Activated CD8-positive, alpha-beta memory T cell treated with anti-CD3 and anti-CD28 coated beads, Interleukin-2, amount 50 U/mL, for 1 hour (primary cell): ENCODE measurements around the gene GANAB.
"Not testable (repeated sequence)": the region's sequence is repeated elsewhere in the genome, so short reads cannot be mapped to it uniquely, and the experiment has no call there.

Source experiments
- DNase-seq: peaks from one replicate; pipeline ENCODE4 v3.0.0-alpha.2; 2020; ENCODE audit errors: extremely low read depth

The GANAB gene

GRCh38 chr11:62621567-62622470 is 24.6 kb downstream of the GANAB start, which contains the start of gene B3GAT3:
TSS of gene B3GAT3 (minus strand) at chr11:62621986. CDS start at chr11:62621947, 39 bp downstream.
- DNase-seq: peak; percentile 95

DNA sequence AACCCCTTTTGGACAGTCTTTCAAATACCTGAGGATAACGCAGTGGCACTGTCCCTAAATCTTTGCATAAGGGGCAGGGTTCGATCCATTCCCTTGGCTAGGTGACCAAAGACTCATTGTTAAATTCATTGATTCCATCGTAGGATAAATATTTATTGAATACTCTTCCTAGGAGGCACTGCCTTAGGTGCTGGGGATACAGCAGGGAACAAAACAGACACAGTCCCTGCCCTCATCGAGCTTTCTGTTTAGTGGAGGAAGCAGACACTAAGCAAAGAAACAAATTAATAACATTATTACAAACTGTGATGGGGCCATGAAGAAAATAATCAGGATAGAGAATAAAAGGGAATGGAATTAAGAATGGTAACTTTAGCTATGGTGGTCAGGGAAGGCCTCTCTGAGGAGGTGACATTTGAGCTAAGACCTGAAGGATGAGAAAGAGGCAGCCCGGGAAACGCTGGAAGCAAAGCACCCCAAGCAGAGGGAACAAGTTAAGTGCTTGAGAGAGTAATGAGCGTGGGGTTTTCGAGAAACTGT is 25.3 kb downstream of the GANAB start:
- no peak for DNase-seq

- DNase-seq: not testable (repeated sequence)
Measured at GRCh38 chr11:62616957-62617356, 29.5 kb downstream of the GANAB start.

GRCh38 chr11:62615521-62615920 is 30.9 kb downstream of the GANAB start:
- DNase-seq: no peak

DNA sequence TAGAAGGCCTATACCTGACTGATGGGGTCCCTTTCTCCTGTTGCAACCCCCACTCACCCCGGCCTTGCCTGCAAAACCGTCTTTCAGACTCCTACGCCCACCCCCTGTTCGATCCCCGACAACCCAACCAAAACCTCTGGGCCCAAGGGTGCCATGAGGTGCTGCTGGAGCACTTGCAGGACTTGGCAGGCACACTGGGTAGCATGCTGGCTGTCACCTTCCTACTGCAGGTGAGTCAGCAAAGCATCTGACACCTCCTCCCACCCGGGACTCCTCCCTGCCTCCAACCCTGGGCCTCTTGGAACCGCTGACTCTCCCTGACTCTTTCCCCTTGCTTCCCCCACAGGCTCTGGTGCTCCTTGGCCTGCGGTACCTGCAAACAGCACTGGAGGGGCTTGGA is 32.1 kb downstream of the GANAB start:
- DNase-seq: no peak

DNA sequence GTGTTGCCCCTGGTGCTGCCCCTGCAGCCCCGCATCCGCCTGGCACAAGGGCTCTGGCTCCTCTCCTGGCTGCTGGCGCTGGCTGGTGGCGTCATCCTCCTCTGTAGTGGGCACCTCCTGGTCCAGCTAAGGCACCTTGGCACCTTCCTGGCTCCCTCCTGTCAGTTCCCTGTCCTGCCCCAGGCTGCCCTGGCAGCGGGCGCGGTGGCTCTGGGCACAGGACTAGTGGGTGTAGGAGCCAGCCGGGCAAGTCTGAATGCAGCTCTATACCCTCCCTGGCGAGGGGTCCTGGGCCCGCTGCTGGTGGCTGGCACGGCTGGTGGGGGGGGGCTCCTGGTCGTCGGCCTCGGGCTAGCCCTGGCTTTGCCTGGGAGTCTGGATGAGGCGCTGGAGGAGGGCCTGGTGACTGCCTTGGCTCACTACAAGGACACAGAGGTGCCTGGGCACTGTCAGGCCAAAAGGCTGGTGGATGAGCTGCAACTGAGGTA is 33.1 kb downstream of the GANAB start:
- DNase-seq: no peak

DNA sequence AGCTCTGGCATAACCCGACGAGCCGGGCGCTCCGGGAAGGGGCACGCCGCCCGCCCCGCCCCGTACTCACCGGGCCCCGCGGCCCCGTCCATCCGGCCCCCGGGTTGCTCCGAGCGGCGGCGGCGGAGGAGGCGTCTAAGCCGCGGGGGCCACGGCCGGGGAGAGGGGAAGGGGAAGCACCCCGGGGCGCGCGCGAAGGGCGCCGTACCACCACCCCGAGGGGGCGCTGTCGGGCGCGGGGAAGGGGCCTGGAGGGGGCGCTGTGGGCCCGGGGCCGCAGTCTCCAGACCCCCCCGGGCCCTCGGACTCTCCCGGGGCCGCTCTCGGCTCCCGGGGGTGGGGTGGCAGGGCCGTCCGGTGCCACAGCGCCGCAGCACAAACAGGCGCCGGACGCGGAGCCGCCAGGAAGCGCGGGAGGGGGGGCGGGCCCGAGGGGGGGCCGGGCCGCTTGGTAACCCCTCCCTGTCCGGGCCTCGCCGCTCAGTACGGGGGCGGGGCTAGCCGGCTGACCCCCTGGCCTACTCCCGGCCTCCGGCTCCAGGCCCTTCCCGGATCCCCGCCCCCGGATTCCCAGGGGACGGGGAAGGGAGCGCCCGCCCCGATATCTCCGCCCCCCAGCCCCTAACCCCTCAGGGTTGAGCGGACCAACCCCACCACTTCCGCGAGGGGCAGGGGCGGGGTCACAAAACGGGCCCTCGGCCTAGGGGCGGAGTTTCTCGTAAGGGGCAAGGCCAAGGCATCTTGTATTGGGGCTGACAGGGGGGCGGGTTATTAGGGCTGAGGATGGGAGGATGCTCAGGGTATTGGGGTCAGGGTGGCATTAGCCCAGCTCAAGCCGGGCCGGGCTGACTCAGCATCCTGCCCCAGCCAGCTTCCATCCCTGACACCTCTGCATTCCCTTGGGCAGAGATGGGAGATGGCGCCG is 33.8 kb downstream of the GANAB start, which contains the start of the genes EML3 and ROM1:
TSS of gene EML3 (minus strand) at position 410 of the 925 bp plus-strand sequence. CDS start at position 92, 318 bp downstream.
TSS of gene ROM1 (plus strand) at position 892 of the 925 bp plus-strand sequence. CDS start at position 917, 25 bp downstream.
- DNase-seq: peak; percentile 65

- DNase-seq: no peak
Measured at GRCh38 chr11:62611705-62612365, 34.6 kb downstream of the GANAB start.

DNA sequence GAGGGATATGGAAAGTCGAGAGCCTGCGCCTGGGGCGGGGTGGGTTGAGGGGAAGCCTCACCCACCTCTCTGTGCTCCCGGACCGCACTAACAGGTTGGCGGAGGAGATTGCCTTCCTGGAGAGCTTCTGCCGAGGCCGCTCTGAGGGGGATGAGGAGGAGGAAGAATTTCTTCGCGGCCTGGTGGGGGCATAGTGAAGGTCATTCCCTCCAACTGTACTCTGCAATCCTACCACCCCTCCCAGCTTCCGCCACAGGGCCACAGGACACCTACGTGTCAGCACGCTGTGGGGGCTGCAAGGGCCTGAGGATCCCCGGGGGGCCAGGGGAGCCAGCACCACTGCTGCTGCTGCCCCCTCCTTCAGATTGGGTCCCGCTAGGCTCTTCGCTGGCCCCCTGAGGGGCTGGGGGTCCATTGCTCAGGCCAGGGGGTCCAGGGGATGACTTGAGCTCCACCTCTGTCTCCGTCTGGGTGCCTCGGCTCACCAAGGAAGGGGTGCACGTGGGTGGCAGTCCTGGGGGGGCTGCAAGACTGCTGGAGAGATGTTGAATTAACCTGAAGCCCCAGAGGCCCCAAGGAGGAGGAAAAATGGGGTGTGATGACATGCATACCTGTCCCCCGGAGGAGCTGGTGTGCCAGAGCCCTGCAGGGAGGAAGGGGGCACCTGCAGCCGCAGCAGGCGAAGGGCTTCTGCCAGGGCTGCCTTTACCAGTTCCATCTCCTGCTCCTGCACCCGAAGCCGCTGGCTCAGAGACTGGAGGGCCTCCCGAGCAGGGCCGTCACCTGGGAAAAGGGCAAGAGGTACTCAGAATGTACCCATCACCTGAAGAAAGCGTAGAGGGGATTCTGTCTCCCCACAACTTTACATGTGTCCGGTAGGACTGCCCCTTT is 35.4 kb downstream of the GANAB start:
- no peak for DNase-seq

GRCh38 chr11:62610403-62610802 is 36.0 kb downstream of the GANAB start:
- DNase-seq: no peak

- no peak for DNase-seq
Measured at GRCh38 chr11:62608776-62609175, 37.6 kb downstream of the GANAB start.

DNA sequence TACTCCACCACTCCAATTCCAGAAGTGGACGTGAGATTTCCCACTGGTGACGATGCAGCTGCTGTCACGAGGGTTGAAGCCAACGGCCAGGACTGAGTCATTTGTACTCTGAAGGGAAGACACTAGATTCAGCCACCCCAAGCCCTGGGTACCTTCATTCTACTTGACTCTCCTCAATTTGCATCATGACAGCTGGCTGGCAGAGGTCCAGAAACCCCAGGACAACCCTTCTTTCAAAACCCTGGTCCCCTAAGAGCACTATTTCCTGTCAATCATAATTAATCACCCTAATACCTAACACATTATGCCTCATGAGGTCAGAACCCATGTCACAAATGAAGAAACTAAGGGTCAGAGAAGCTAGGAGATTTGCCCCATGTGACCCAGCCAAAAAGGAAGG is 38.7 kb downstream of the GANAB start:
- no peak for DNase-seq

DNA sequence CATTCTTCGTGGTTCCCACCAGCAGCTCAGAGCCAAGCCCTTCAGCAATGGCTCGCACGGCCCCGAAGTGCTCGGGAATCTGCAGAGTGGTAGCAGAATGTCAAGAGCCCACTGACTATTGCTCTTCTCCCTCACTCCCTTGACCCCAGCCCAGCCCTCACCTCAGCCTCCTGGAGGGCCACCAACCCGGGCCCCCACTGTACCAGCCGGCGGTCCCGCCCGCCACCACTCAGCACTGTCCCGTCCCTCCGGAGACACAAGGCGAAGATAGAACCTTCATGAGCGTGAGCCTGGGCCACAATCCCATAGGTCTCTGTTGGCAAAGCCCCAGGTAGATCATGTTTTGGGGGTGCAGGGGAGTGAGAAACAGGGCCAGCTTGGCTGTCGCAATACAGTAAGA is 40.5 kb downstream of the GANAB start:
- no peak for DNase-seq

GRCh38 chr11:62605467-62605866 is 40.9 kb downstream of the GANAB start:
- no peak for DNase-seq

GRCh38 chr11:62604460-62605120 is 41.8 kb downstream of the GANAB start:
- no peak for DNase-seq

GRCh38 chr11:62603776-62604299 is 42.6 kb downstream of the GANAB start:
- no peak for DNase-seq

DNA sequence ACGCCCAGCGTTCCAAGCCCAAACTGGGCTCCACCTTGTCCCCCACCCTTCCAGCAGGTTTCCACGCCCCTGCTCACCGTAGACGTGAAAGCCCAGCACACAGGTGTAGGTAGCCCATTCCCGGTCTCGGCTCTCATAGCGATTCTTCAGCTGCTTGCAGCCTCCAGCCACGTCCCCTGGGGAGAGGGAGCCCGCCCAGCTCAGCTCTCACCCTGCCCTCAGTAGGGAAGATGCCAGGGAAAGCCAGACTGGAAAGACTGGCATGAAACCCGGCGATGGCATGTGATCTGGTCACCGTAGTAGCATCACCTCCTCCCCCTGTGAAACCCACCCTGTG is 43.4 kb downstream of the GANAB start:
- DNase-seq: no peak

DNA sequence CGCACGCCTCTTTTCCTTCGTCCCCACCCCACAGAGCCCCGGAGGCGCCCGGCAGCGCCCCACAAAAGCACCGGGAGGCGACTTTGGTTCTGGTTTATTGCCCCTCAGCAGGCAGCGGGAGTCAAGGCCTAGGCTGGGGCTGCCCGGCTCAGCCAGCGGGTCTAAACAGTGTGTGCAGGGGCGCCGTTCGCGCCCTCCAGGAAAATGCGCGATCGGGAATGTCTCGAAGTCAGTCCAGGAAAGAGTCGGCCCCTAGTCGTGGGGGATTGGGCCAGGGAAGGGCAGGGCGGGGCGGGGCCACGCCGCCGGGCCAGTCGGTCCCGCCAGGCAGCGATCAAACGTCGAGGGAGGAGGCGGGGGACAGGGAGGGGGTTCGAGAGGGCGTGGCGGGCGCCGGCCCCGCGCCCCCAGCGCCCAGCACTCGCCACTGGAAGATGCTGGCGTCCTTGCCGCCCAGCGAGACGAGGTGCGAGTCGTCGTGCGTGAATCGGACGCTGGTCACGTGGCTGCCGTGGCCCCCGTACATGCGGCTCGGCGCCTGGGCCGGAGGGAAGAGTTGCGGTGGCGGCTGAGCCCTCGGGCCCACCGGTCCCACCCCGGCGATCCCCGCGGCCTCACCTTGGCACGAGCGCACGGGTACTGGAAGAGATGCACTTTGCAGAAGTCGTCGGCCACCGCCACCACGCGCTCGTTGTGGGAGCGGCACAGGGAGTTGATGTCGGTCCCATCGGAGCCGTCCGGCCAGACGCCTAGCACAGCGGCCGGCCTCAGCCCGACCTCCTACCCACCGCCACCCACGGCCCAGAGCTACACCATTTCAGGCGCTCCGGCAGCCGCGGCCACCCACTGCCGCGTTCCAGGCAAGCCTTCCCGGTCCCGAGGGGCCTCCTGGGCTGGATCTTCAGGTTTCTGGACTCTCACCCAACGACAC is 44.0 kb downstream of the GANAB start:
- DNase-seq: no peak
